GM23338 (cell line): ENCODE measurements around the gene CLPSL2. TPM values are rescaled to one million over a fixed set of nuclear protein-coding genes. Genes with fewer than 3 reads are reported as not detected.

Experiments
- ATAC-seq: fragments of 200-7000 bp; cut with Tn5 transposase; 3 replicates; pipeline ENCODE4 v1.9.1; 2020
- DNase-seq: peaks from one replicate; pipeline ENCODE4 v3.0.0-alpha.2; 2015; ENCODE audit warnings: low spot score
- H2AFZ ChIP-seq: fragments of 200-600 bp; sonication (generic); 2 replicates; pipeline ENCODE4 v1.8.0; 2016; ENCODE audit warnings: antibody characterized with exemption, mild to moderate bottlenecking, moderate library complexity
- H3F3A ChIP-seq: fragments of 200-600 bp; sonication (generic); replicated peaks from 2 replicates; pipeline ENCODE4 v1.8.0; 2017; ENCODE audit warnings: antibody characterized with exemption, mixed run types, low read depth
- H3K27ac ChIP-seq: fragments of 200-600 bp; sonication (generic); 2 replicates; pipeline ENCODE4 v1.6.1; 2016; ENCODE audit warnings: low read depth
- H3K27me3 ChIP-seq: fragments of 200-600 bp; sonication (generic); 2 replicates; pipeline ENCODE4 v1.8.0; 2016; ENCODE audit warnings: mild to moderate bottlenecking, mixed run types, moderate library complexity; ENCODE audit not compliant: insufficient read depth
- H3K36me3 ChIP-seq: fragments of 200-600 bp; sonication (generic); 2 replicates; pipeline ENCODE4 v1.8.0; 2016; ENCODE audit warnings: mild to moderate bottlenecking; ENCODE audit not compliant: insufficient read depth
- H3K4me1 ChIP-seq: fragments of 200-600 bp; sonication (generic); 2 replicates; pipeline ENCODE4 v1.8.0; 2016; ENCODE audit warnings: mild to moderate bottlenecking, moderate library complexity; ENCODE audit not compliant: insufficient read depth
- H3K4me2 ChIP-seq: fragments of 200-600 bp; sonication (generic); 2 replicates; pipeline ENCODE4 v1.7.1; 2017; ENCODE audit warnings: mixed run types
- H3K4me3 ChIP-seq: fragments of 200-600 bp; sonication (generic); 2 replicates; pipeline ENCODE4 v1.6.1; 2016; ENCODE audit warnings: mixed run types
- H3K79me2 ChIP-seq: fragments of 200-600 bp; sonication (generic); replicated peaks from 2 replicates; pipeline ENCODE4 v1.8.0; 2017; ENCODE audit warnings: mild to moderate bottlenecking; ENCODE audit not compliant: insufficient read depth
- H3K9me2 ChIP-seq: fragments of 200-600 bp; sonication (generic); 2 replicates; pipeline ENCODE4 v1.8.0; 2017; ENCODE audit not compliant: insufficient read depth
- H4K20me1 ChIP-seq: fragments of 200-600 bp; sonication (generic); replicated peaks from 2 replicates; pipeline ENCODE4 v1.8.0; 2017; ENCODE audit warnings: mild to moderate bottlenecking; ENCODE audit not compliant: insufficient read depth
- H3K27ac Mint-ChIP-seq: 2 replicates; pipeline ENCODE4 v1.8.0; 2020; ENCODE audit warnings: inconsistent platforms, mild to moderate bottlenecking, moderate library complexity, mixed read lengths
- H3K27me3 Mint-ChIP-seq: 3 replicates; pipeline ENCODE4 v1.8.0; 2022; ENCODE audit warnings: low read depth, mild to moderate bottlenecking, moderate library complexity, mixed read lengths, inconsistent platforms; ENCODE audit not compliant: insufficient read depth, poor library complexity
- H3K36me3 Mint-ChIP-seq: 3 replicates; pipeline ENCODE4 v1.8.0; 2021; ENCODE audit warnings: low read depth, mild to moderate bottlenecking, inconsistent platforms, moderate library complexity, mixed read lengths
- H3K4me1 Mint-ChIP-seq: 3 replicates; pipeline ENCODE4 v1.8.0; 2020; ENCODE audit warnings: mild to moderate bottlenecking, inconsistent platforms, mixed read lengths
- H3K4me3 Mint-ChIP-seq: 3 replicates; pipeline ENCODE4 v1.8.0; 2021; ENCODE audit warnings: moderate library complexity, mild to moderate bottlenecking, inconsistent platforms, mixed read lengths
- H3K9me3 Mint-ChIP-seq: 3 replicates; pipeline ENCODE4 v1.8.0; 2020; ENCODE audit warnings: moderate library complexity, mild to moderate bottlenecking, inconsistent platforms, mixed read lengths
- CREB1 ChIP-seq: fragments of 250-450 bp; sonication (Bioruptor Pico); IDR thresholded peaks from 2 replicates; pipeline ENCODE4 v1.5.0; 2020; ENCODE audit warnings: low read depth, mild to moderate bottlenecking, moderate library complexity
- CTCF ChIP-seq, 2 experiments: fragments of 200-600 bp in 1 of 2; sonication (generic) in 1 of 2; conservative IDR thresholded peaks; 2 replicates each; pipeline versions ENCODE4 v1.5.1 to v1.6.1; 2016 to 2017; ENCODE audit warnings: antibody characterized with exemption in 2 of 2, low read depth in 2 of 2, mild to moderate bottlenecking in 2 of 2, moderate library complexity in 1 of 2
- ETS1 ChIP-seq: IDR thresholded peaks from 2 replicates; pipeline ENCODE4 v1.6.1; 2016; ENCODE audit warnings: antibody characterized with exemption
- EZH2 ChIP-seq: fragments of 200-600 bp; sonication (generic); IDR thresholded peaks from one replicate; pipeline ENCODE4 v1.8.0; 2017; ENCODE audit warnings: antibody characterized with exemption, mild to moderate bottlenecking, low read depth; ENCODE audit not compliant: unreplicated experiment
- EZH2phosphoT487 ChIP-seq: fragments of 200-600 bp; sonication (generic); IDR thresholded peaks from one replicate; pipeline ENCODE4 v1.8.1; 2018; ENCODE audit warnings: antibody characterized with exemption; ENCODE audit not compliant: unreplicated experiment
- JUNB ChIP-seq: IDR thresholded peaks from one replicate; pipeline ENCODE4 v1.6.1; 2016; ENCODE audit warnings: antibody characterized with exemption; ENCODE audit not compliant: unreplicated experiment
- NANOG ChIP-seq: IDR thresholded peaks from 2 replicates; pipeline ENCODE4 v1.6.1; 2016; ENCODE audit warnings: antibody characterized with exemption, borderline replicate concordance
- POLR2AphosphoS5 ChIP-seq: IDR thresholded peaks from 2 replicates; pipeline ENCODE4 v1.6.1; 2016; ENCODE audit warnings: antibody characterized with exemption, low read depth
- REST ChIP-seq: IDR thresholded peaks from one replicate; pipeline ENCODE4 v1.6.1; 2018; ENCODE audit warnings: antibody characterized with exemption; ENCODE audit not compliant: unreplicated experiment
- STAT1 ChIP-seq: IDR thresholded peaks from one replicate; pipeline ENCODE4 v1.6.1; 2016; ENCODE audit warnings: antibody characterized with exemption; ENCODE audit not compliant: unreplicated experiment
- ZNF114 ChIP-seq: fragments of 250-450 bp; sonication (Bioruptor Pico); IDR thresholded peaks from 2 replicates; pipeline ENCODE4 v1.5.0; 2020; ENCODE audit warnings: mild to moderate bottlenecking, moderate library complexity
- ZNF331 ChIP-seq: fragments of 250-450 bp; sonication (Bioruptor Pico); IDR thresholded peaks from 2 replicates; pipeline ENCODE4 v1.5.0; 2020; ENCODE audit warnings: low read depth, mild to moderate bottlenecking, moderate library complexity
- polyA plus RNA-seq: library from polyadenylated mRNA; unstranded; fragments of >200 nt; fragmentation: Nextera tagmentation; extraction: Ambion mirVana; gene quantifications from 2 replicates; pipeline ENCODE4 v1.2.1, GENCODE V29; 2016
- total RNA-seq: library from RNA; depleted of rRNA; stranded (reverse); fragments of >200 nt; shearing (Covaris generic); gene quantifications from 2 replicates; pipeline ENCODE4 v1.2.3, GENCODE V29; 2014
- TF ChIP-seq, protein P1 (sequence below): fragments of 250-450 bp; sonication (Bioruptor Pico); IDR thresholded peaks from 2 replicates; pipeline ENCODE4 v1.5.0; 2020; ENCODE audit warnings: mild to moderate bottlenecking, moderate library complexity

The CLPSL2 gene
- total and polyA plus RNA-seq, 2 experiments from 2014 or later, result 2.9 to 3.1 TPM

DNA sequence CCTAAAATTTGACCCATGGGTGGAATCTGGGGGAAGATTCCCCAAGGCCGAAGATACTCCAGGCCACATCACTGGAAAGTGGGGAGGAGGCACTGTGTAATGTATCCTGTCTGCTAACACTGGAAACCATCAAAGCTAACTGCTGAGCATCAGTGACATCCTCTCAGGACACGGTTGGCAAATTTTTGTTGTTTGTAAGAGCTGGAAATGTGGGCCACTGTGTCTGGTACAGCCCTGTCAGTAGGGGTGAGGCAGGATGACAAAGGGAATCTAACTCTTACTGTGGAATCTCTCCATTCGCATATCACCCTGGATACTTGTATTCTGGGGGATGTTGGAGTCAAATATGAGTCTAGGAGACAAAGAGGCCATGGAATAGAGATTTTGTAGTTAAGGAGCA is 17.0 kb upstream of the CLPSL2 start:
- no peak overlapping the region for H2AFZ ChIP-seq
- no peak for DNase-seq
- peaks cover 46% of the 10 kb centered on the region for H3K4me1 Mint-ChIP-seq
- peaks cover 3% of the 10 kb centered on the region; the same call in 1 of the 3 replicates for H3K9me3 Mint-ChIP-seq
- no peak for ATAC-seq
- peaks cover 29% of the 10 kb centered on the region for H3K4me1 ChIP-seq
- no peaks in the 10 kb centered on the region; the same call in 1 of the 2 replicates for H3F3A ChIP-seq
- H3K4me3 ChIP-seq, result no peak overlapping the region
- no peaks in the 10 kb centered on the region for H3K79me2 ChIP-seq
- H3K36me3 Mint-ChIP-seq, result no peaks in the 10 kb centered on the region
- no peaks in the 10 kb centered on the region for H3K36me3 ChIP-seq
- H3K4me3 Mint-ChIP-seq, result no peak overlapping the region
- H4K20me1 ChIP-seq, result no peaks in the 10 kb centered on the region
- no peak for TF ChIP-seq STAT1
- TF ChIP-seq CREB1, result no peak
- no peak for TF ChIP-seq NANOG
- no peak for TF ChIP-seq EZH2
- no peak for TF ChIP-seq ETS1
- no peak for TF ChIP-seq JUNB
- TF ChIP-seq REST, result no peak
- TF ChIP-seq ZNF331, result no peak
- TF ChIP-seq, protein P1, sequence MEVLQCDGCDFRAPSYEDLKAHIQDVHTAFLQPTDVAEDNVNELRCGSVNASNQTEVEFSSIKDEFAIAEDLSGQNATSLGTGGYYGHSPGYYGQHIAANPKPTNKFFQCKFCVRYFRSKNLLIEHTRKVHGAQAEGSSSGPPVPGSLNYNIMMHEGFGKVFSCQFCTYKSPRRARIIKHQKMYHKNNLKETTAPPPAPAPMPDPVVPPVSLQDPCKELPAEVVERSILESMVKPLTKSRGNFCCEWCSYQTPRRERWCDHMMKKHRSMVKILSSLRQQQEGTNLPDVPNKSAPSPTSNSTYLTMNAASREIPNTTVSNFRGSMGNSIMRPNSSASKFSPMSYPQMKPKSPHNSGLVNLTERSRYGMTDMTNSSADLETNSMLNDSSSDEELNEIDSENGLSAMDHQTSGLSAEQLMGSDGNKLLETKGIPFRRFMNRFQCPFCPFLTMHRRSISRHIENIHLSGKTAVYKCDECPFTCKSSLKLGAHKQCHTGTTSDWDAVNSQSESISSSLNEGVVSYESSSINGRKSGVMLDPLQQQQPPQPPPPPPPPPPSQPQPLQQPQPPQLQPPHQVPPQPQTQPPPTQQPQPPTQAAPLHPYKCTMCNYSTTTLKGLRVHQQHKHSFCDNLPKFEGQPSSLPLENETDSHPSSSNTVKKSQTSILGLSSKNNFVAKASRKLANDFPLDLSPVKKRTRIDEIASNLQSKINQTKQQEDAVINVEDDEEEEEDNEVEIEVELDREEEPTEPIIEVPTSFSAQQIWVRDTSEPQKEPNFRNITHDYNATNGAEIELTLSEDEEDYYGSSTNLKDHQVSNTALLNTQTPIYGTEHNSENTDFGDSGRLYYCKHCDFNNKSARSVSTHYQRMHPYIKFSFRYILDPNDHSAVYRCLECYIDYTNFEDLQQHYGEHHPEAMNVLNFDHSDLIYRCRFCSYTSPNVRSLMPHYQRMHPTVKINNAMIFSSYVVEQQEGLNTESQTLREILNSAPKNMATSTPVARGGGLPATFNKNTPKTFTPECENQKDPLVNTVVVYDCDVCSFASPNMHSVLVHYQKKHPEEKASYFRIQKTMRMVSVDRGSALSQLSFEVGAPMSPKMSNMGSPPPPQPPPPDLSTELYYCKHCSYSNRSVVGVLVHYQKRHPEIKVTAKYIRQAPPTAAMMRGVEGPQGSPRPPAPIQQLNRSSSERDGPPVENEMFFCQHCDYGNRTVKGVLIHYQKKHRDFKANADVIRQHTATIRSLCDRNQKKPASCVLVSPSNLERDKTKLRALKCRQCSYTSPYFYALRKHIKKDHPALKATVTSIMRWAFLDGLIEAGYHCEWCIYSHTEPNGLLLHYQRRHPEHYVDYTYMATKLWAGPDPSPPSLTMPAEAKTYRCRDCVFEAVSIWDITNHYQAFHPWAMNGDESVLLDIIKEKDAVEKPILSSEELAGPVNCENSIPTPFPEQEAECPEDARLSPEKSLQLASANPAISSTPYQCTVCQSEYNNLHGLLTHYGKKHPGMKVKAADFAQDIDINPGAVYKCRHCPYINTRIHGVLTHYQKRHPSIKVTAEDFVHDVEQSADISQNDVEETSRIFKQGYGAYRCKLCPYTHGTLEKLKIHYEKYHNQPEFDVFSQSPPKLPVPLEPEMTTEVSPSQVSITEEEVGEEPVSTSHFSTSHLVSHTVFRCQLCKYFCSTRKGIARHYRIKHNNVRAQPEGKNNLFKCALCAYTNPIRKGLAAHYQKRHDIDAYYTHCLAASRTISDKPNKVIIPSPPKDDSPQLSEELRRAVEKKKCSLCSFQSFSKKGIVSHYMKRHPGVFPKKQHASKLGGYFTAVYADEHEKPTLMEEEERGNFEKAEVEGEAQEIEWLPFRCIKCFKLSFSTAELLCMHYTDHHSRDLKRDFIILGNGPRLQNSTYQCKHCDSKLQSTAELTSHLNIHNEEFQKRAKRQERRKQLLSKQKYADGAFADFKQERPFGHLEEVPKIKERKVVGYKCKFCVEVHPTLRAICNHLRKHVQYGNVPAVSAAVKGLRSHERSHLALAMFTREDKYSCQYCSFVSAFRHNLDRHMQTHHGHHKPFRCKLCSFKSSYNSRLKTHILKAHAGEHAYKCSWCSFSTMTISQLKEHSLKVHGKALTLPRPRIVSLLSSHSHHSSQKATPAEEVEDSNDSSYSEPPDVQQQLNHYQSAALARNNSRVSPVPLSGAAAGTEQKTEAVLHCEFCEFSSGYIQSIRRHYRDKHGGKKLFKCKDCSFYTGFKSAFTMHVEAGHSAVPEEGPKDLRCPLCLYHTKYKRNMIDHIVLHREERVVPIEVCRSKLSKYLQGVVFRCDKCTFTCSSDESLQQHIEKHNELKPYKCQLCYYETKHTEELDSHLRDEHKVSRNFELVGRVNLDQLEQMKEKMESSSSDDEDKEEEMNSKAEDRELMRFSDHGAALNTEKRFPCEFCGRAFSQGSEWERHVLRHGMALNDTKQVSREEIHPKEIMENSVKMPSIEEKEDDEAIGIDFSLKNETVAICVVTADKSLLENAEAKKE (CRISPR knock-in tag), result no peak
- no peak for TF ChIP-seq POLR2AphosphoS5
- TF ChIP-seq EZH2phosphoT487, result no peak
- TF ChIP-seq CTCF (conservative IDR thresholded peaks at IDR 0.05; ENCODE audit: low read depth in 2 of 2), result no peak
- no peak for TF ChIP-seq ZNF114 (CRISPR knock-in tag)
- no peaks in the 10 kb centered on the region for H3K9me2 ChIP-seq
- H3K4me2 ChIP-seq, result no peak overlapping the region
- H3K27me3 ChIP-seq, result no peaks in the 10 kb centered on the region
- H3K27ac ChIP-seq, result no peak overlapping the region
- H3K27me3 Mint-ChIP-seq, result peaks cover 25% of the 10 kb centered on the region
- H3K27ac Mint-ChIP-seq, result no peak overlapping the region
